COLO829 (cell line): ENCODE results near the gene IDUA.
"Not testable (repeated sequence)": the region's sequence is repeated elsewhere in the genome, so short reads cannot be mapped to it uniquely, and the experiment has no call there.

Experiments
- DNase-seq: peaks from one replicate; pipeline ENCODE4 v3.0.0; 2012; ENCODE audit warnings: low spot score

The IDUA gene

GRCh38 chr4:986879-987623, at the start of gene IDUA:
TSS of gene IDUA (plus strand) at chr4:987044. CDS start at chr4:987085, 41 bp downstream.
- peak; percentile 13 for DNase-seq

DNA sequence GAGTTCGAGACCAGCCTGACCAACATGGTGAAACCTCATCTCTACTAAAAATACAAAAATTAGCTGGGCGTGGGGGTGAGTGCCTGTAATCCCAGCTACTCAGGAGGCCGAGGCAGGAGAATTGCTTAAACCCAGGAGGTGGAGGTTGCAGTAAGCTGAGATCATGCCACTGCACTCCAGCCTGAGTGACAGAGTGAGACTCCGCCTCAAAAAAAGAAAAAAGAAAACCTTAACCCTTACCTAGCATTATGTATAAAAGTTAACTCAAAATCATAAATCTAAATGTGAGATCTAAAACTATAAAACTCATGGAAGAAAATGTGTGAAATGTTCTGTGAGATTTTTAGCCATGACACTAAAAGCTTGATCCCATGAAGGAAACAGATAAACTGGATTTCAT, 47.3 kb upstream of the IDUA start:
- DNase-seq, result not testable (repeated sequence)

- no peak for DNase-seq
Measured at GRCh38 chr4:945274-946102, 41.4 kb upstream of the IDUA start.

- DNase-seq, result no peak
Measured at GRCh38 chr4:946103-946450, 40.8 kb upstream of the IDUA start.

DNA sequence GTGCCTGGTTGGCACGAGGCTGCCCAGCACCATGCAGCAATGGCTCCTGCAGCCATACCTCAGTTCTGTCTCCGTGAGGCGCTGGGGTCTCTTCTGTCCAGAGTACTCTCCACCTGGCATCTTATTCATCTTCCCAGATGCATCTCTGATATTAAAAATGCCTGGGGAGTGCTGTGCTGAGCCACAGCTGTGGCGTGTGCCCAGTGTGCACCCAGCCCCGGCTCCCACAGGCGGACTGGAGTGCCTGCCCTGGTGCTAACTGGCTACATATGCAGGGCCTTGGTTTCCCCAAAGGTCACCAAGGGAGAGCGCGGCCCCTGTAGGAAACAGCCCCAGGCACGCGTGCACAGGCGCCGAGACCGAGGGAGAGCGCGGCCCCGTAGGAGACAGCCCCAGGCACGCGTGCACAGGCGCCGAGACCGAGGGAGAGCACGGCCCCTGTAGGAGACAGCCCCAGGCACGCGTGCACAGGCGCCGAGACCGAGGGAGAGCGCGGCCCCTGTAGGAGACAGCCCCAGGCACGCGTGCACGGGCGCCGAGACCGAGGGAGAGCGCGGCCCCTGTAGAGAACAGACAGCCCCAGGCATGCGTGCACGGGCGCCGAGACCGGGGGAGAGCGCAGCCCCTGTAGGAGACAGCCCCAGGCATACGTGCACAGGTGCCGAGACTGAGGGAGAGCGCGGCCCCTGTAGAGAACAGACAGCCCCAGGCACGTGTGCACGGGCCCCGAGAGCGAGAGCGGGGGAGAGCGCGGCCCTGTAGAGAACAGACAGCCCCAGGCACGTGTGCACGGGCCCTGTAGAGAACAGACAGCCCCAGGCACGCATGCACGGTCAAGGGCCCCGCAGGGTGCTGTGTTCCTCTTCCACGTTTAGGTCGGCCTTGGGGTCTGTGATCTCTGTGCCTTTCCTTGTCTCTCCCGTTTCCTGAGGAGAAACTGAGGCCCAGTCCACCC, 40.0 kb upstream of the IDUA start:
- DNase-seq, result no peak

DNA sequence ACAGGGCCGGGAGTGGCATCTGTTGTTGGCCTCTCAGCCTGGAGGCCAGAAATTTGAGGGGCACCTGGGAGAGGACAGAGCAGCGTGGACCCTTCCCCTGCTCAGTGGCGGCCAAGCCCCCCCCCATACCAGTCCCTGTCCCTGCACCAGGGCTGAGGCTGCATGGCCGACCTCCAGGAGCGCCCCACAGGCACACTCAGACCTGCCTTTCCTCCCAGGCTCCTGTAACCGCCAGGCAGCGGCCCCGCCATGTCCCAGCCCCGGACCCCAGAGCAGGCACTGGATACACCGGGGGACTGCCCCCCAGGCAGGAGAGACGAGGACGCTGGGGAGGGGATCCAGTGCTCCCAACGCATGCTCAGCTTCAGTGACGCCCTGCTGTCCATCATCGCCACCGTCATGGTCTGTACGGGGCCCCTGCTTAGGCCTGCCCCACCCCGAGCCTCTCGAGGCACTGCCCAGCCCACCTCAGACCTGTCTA, 39.3 kb upstream of the IDUA start:
- DNase-seq, result no peak

GRCh38 chr4:948101-948935, 38.5 kb upstream of the IDUA start:
- DNase-seq, result no peak

GRCh38 chr4:948936-949300, 37.9 kb upstream of the IDUA start:
- no peak for DNase-seq

- no peak for DNase-seq
Measured at GRCh38 chr4:949656-950055, 37.2 kb upstream of the IDUA start.

- no peak for DNase-seq
Measured at GRCh38 chr4:950136-951020, 36.5 kb upstream of the IDUA start.

- no peak for DNase-seq
Measured at GRCh38 chr4:951186-951585, 35.7 kb upstream of the IDUA start.

- DNase-seq, result no peak
Measured at GRCh38 chr4:951594-952468, 35.0 kb upstream of the IDUA start.

- DNase-seq, result no peak
Measured at GRCh38 chr4:952881-953573, 33.8 kb upstream of the IDUA start.

GRCh38 chr4:953574-953915, 33.3 kb upstream of the IDUA start:
- no peak for DNase-seq

- no peak for DNase-seq
Measured at GRCh38 chr4:954211-955020, 32.4 kb upstream of the IDUA start.

DNA sequence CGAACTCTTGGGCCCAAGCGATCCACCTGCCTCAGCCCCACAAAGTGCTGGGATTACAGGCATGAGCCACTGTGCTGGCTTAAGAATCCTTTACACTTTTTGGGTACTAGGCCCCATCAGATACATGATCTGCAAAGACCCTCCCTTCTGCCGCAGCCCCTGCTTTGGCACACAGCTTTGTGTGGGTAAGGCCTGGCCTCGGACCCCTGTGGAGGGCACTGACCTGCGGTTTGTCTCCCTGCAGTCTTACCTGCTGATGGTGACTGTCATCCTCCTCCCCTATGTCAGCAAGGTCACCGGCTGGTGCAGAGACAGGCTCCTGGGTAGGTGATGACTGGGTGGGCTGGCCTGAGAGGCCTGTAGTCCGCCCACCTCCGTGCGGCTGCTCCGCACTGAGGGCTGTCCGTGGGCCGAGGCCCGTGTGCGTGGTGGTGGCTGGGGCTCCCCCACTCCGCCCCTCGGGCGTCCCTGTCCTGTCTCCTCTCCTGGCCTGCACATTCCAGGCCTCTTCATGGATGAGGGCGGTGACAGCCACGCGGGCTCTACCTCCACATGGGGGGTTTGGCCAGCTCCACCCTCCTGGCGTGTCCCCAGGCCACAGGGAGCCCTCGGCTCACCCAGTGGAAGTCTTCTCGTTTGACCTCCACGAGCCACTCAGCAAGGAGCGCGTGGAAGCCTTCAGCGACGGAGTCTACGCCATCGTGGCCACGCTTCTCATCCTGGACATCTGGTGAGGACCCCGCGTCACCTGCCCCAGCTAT, 31.5 kb upstream of the IDUA start:
- DNase-seq, result no peak

DNA sequence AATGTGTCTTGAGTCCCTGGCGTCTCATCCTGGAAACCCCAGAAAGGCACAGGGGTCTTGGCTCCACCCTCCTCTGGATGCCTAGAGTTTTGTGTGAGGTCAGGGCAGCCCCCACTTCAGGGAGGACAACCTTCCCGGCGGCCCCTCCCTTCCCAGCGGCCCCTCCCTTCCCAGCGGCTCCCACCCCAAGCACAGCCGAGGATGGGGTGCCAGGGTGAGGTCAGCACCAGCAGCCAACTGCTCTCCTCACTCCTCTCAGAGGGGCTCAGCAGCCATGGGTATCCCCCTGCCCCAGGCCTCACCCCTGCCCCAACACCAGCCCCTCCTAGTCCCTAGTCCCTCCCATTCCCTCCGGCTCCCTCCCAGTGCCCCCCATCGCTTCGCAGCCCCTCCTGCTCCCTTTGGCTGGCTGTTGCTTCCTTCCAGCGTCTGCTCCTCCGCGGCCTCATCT, 30.9 kb upstream of the IDUA start:
- DNase-seq, result no peak
